ENCODE results near the gene NOP16. TPM values are rescaled to one million over a fixed set of nuclear protein-coding genes. Genes with fewer than 3 reads are reported as not detected.

Gene NOP16
- total RNA-seq, 4 donors from 2014 or later: 21.6 to 43.5 (median 33.9) TPM

GRCh38 chr5:176427971-176428370, 39.6 kb upstream of the NOP16 start:
- DNase-seq: no peak
- TF ChIP-seq POLR2A (IDR thresholded peaks at IDR 0.05): no peak
- TF ChIP-seq, protein P1, sequence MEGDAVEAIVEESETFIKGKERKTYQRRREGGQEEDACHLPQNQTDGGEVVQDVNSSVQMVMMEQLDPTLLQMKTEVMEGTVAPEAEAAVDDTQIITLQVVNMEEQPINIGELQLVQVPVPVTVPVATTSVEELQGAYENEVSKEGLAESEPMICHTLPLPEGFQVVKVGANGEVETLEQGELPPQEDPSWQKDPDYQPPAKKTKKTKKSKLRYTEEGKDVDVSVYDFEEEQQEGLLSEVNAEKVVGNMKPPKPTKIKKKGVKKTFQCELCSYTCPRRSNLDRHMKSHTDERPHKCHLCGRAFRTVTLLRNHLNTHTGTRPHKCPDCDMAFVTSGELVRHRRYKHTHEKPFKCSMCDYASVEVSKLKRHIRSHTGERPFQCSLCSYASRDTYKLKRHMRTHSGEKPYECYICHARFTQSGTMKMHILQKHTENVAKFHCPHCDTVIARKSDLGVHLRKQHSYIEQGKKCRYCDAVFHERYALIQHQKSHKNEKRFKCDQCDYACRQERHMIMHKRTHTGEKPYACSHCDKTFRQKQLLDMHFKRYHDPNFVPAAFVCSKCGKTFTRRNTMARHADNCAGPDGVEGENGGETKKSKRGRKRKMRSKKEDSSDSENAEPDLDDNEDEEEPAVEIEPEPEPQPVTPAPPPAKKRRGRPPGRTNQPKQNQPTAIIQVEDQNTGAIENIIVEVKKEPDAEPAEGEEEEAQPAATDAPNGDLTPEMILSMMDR (IDR thresholded peaks at IDR 0.05 in 4 of 5, conservative IDR thresholded peaks at IDR 0.05 in 1 of 5): no peak
- no peak for ATAC-seq
- H3K27ac ChIP-seq: no peak overlapping the region
- intact Hi-C loops (cut with DNase I; ENCODE audit: low total_unique reads) (no loop called here), in situ Hi-C loops (cut with MboI; ENCODE audit: low sequenced_read_pairs in 4 of 4) (loop anchor here in 1 of 4 donors (25.0 kb wide), 1 partner anchor 109 kb away; the partner anchor contains the start of genes CDHR2 and RNF44)
- no peaks in the 10 kb centered on the region for H3K4me1 ChIP-seq
- H3K4me3 ChIP-seq: no peak overlapping the region
- H3K27me3 ChIP-seq: no peaks in the 10 kb centered on the region
- H3K9me3 ChIP-seq: no peaks in the 10 kb centered on the region
- no peaks in the 10 kb centered on the region for H3K36me3 ChIP-seq

GRCh38 chr5:176426876-176427275, 38.5 kb upstream of the NOP16 start:
- H3K9me3 ChIP-seq: no peaks in the 10 kb centered on the region
- no peaks in the 10 kb centered on the region for H3K27me3 ChIP-seq
- no peak overlapping the region for H3K4me3 ChIP-seq
- no peaks in the 10 kb centered on the region for H3K36me3 ChIP-seq
- H3K4me1 ChIP-seq: no peaks in the 10 kb centered on the region
- no peak for DNase-seq
- ATAC-seq: no peak
- no peak overlapping the region for H3K27ac ChIP-seq
- no peak for TF ChIP-seq POLR2A (IDR thresholded peaks at IDR 0.05)
- TF ChIP-seq, protein P1 (IDR thresholded peaks at IDR 0.05 in 4 of 5, conservative IDR thresholded peaks at IDR 0.05 in 1 of 5): no peak
- intact Hi-C loops (cut with DNase I; ENCODE audit: low total_unique reads): no loop called here
- in situ Hi-C loops (cut with MboI; ENCODE audit: low sequenced_read_pairs in 4 of 4): loop anchor here in 1 of 4 donors (25.0 kb wide), 1 partner anchor 110 kb away; the partner anchor contains the start of genes CDHR2 and RNF44

DNA sequence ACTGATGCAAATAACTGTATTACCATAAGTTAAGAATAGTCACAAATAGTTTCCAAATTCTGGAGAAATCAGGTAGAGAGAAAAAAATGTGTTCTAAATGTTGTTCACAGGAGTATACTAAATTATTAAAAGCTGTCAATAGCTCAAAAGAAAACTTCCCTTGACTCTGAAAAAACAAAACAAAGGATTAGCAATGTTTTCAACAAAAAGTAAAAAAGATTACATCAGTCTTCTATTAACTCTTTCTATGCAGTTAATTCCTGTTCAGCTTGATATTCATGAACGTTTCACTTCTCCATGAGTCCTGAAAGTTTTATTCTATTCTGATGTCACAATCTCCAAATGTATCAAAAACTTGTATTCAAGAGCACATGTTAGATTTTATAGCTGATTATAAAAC, 37.4 kb upstream of the NOP16 start:
- Histone ChIP-seq H3K4me3 (no peak overlapping the region), H3K4me1 (no peaks in the 10 kb centered on the region), H3K27me3 (no peaks in the 10 kb centered on the region), H3K9me3 (no peaks in the 10 kb centered on the region), H3K36me3 (no peaks in the 10 kb centered on the region), H3K27ac (no peak overlapping the region)
- ATAC-seq (no peak), DNase-seq (no peak)
- intact Hi-C loops (cut with DNase I; ENCODE audit: low total_unique reads) (no loop called here), in situ Hi-C loops (cut with MboI; ENCODE audit: low sequenced_read_pairs in 4 of 4) (loop anchor here in 1 of 4 donors (25.0 kb wide), 1 partner anchor 112 kb away; the partner anchor contains the start of genes CDHR2 and RNF44)
- TF ChIP-seq, protein P1 (IDR thresholded peaks at IDR 0.05 in 4 of 5, conservative IDR thresholded peaks at IDR 0.05 in 1 of 5): no peak

DNA sequence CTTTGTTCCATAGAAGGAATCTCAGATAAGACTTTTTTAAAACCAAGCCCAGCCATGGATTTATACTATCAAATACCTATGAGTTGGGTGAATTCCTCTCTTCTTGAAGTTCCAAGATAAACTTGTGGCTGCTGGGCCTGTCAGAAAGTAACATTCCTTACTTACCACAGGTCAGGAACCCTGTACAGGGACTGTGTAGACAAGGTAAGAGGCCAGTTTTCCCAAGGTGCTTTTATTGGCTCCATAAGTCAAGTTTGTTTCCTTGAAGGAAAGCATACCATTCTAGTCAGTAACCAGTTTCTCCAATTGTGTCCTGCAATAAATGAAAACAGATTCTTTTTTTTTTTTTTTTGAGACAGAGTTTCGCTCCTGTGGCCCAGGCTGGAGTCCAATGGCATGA, 36.7 kb upstream of the NOP16 start:
- Histone ChIP-seq H3K9me3 (no peaks in the 10 kb centered on the region), H3K27me3 (no peaks in the 10 kb centered on the region), H3K4me1 (no peaks in the 10 kb centered on the region), H3K27ac (no peak overlapping the region), H3K36me3 (no peaks in the 10 kb centered on the region), H3K4me3 (no peak overlapping the region)
- intact Hi-C loops (cut with DNase I; ENCODE audit: low total_unique reads) (no loop called here), in situ Hi-C loops (cut with MboI; ENCODE audit: low sequenced_read_pairs in 4 of 4) (loop anchor here in 1 of 4 donors (25.0 kb wide), 1 partner anchor 112 kb away; the partner anchor contains the start of genes CDHR2 and RNF44)
- TF ChIP-seq POLR2A (IDR thresholded peaks at IDR 0.05): no peak
- TF ChIP-seq, protein P1 (IDR thresholded peaks at IDR 0.05 in 4 of 5, conservative IDR thresholded peaks at IDR 0.05 in 1 of 5): no peak
- DNase-seq (no peak), ATAC-seq (no peak)

GRCh38 chr5:176424181-176424580, 35.8 kb upstream of the NOP16 start:
- in situ Hi-C loops (cut with MboI; ENCODE audit: low sequenced_read_pairs in 4 of 4): loop anchor here in 1 of 4 donors (25.0 kb wide), 1 partner anchor 113 kb away; the partner anchor contains the start of genes CDHR2 and RNF44
- no peak for ATAC-seq

More at GRCh38 chr5:176424181-176424580, 35.8 kb upstream of the NOP16 start:
- H3K9me3 ChIP-seq: no peaks in the 10 kb centered on the region
- intact Hi-C loops (cut with DNase I; ENCODE audit: low total_unique reads): no loop called here
- H3K4me3 ChIP-seq: no peak overlapping the region
- TF ChIP-seq, protein P1 (IDR thresholded peaks at IDR 0.05 in 4 of 5, conservative IDR thresholded peaks at IDR 0.05 in 1 of 5): no peak
- no peak for TF ChIP-seq POLR2A (IDR thresholded peaks at IDR 0.05)
- H3K27me3 ChIP-seq: no peaks in the 10 kb centered on the region
- DNase-seq: no peak
- no peaks in the 10 kb centered on the region for H3K36me3 ChIP-seq
- H3K27ac ChIP-seq: no peak overlapping the region
- no peaks in the 10 kb centered on the region for H3K4me1 ChIP-seq

Data from gastrocnemius medialis (tissue), 4 donors.